Common myeloid progenitor, CD34-positive (primary cell): Measurements from ENCODE around the gene ZMIZ2.

ENCODE experiments used
- CTCF ChIA-PET: fragments of 350-600 bp; sonication (Branson Sonifier 250); formaldehyde crosslinking; loops from one replicate; lab custom pipeline; 2021; ENCODE audit warnings: antibody characterized with exemption; lab: Charles Lee
- POLR2A ChIA-PET: fragments of 350-600 bp; sonication (Branson Sonifier 250); formaldehyde crosslinking; loops from one replicate; lab custom pipeline; 2021; ENCODE audit warnings: antibody characterized with exemption; lab: Charles Lee
- DNase-seq, 3 donors: peaks; one replicate each; pipeline versions ENCODE4 v3.0.0 to v3.0.0-alpha.2; 2013
- H3K27ac ChIP-seq, 2 experiments: 1 replicate in 1 of 2; 2 replicates in 1 of 2; pipeline ENCODE4 v1.7.0; 2013; ENCODE audit warnings: inconsistent platforms in 2 of 2, low read length in 2 of 2, mild to moderate bottlenecking in 2 of 2, low read depth in 1 of 2, moderate library complexity in 1 of 2; ENCODE audit not compliant: severe bottlenecking in 2 of 2, insufficient read depth in 1 of 2, poor library complexity in 1 of 2
- H3K27me3 ChIP-seq, 5 experiments: replicated peaks in 2 of 5; 1 replicate in 3 of 5; 2 replicates in 2 of 5; pipeline versions ENCODE4 v1.6.1 to v1.7.0; 2013; ENCODE audit warnings: low read length in 4 of 5, mild to moderate bottlenecking in 2 of 5, moderate library complexity in 2 of 5, inconsistent platforms in 1 of 5; ENCODE audit not compliant: insufficient read depth in 5 of 5, control insufficient read depth in 4 of 5
- H3K36me3 ChIP-seq, 4 experiments: 1 replicate in 2 of 4; 2 replicates in 2 of 4; pipeline versions ENCODE4 v1.6.1 to v1.7.0; 2013; ENCODE audit warnings: low read length in 3 of 4, control low read depth in 1 of 4, mild to moderate bottlenecking in 1 of 4; ENCODE audit not compliant: control insufficient read depth in 4 of 4, insufficient read depth in 4 of 4
- H3K4me1 ChIP-seq, 4 experiments: 1 replicate in 3 of 4; 2 replicates in 1 of 4; pipeline versions ENCODE4 v1.6.1 to v1.7.1; 2013; ENCODE audit warnings: low read length in 3 of 4, mild to moderate bottlenecking in 3 of 4, control low read depth in 1 of 4, inconsistent platforms in 1 of 4, moderate library complexity in 1 of 4; ENCODE audit not compliant: control insufficient read depth in 4 of 4, insufficient read depth in 4 of 4; ENCODE audit errors: control extremely low read depth in 1 of 4
- H3K4me3 ChIP-seq, 7 experiments: 1 replicate in 4 of 7; 2 replicates in 3 of 7; pipeline versions ENCODE4 v1.5.1 to v1.7.0; 2013; ENCODE audit warnings: mild to moderate bottlenecking in 7 of 7, low read length in 6 of 7, moderate library complexity in 6 of 7, inconsistent platforms in 2 of 7, low read depth in 2 of 7, control low read depth in 1 of 7; ENCODE audit not compliant: insufficient read depth in 4 of 7, control insufficient read depth in 1 of 7; ENCODE audit errors: extremely low read depth in 1 of 7
- H3K9me3 ChIP-seq, 5 experiments: 1 replicate in 4 of 5; 2 replicates in 1 of 5; pipeline versions ENCODE4 v1.6.1 to v1.7.1; 2013; ENCODE audit warnings: low read length in 4 of 5, mild to moderate bottlenecking in 2 of 5, inconsistent platforms in 1 of 5, low read depth in 1 of 5, moderate library complexity in 1 of 5; ENCODE audit not compliant: control insufficient read depth in 4 of 5, insufficient read depth in 2 of 5; ENCODE audit errors: control extremely low read depth in 1 of 5
- WGBS: methylation state at CpG from one replicate; pipeline ENCODE4 v1.1.5; 2013; ENCODE audit not compliant: insufficient coverage; 5-methylcytosine and 5-hydroxymethylcytosine counted together

The ZMIZ2 gene

GRCh38 chr7:44796034-44796503 is 47.4 kb downstream of the ZMIZ2 start:
- H3K27ac ChIP-seq = peak overlapping the region in 1 of 2 experiments; percentile 99
- POLR2A ChIA-PET = interaction anchor here (1.0 to 2.9 kb wide), 2 partner anchors 45 to 52 kb away, joined by 4 to 16 read pairs; partner anchors contain the start of gene H2AZ2
- CTCF ChIA-PET = no interaction called here
- H3K27me3 ChIP-seq = no peaks in the 10 kb centered on the region
- no peak for DNase-seq
- peak overlapping the region; percentile 59 to 98 (median 92) for H3K4me3 ChIP-seq
- no peaks in the 10 kb centered on the region for H3K9me3 ChIP-seq
- WGBS = 0% methylated on average over 58 of the region's 59 CpGs
- H3K4me1 ChIP-seq = peaks cover 10 to 25% (median 22%) of the 10 kb centered on the region in 4 experiments
- H3K36me3 ChIP-seq = peaks cover 5 to 30% (median 17%) of the 10 kb centered on the region in 4 experiments

GRCh38 chr7:44796504-44797328 is 48.1 kb downstream of the ZMIZ2 start, which contains the start of gene PPIA:
Gene PPIA (plus strand): TSS chr7:44796681. CDS start chr7:44796725, 44 bp downstream.
- H3K4me3 ChIP-seq = peak within 1 kb of the TSS; percentile 84 to 98 (median 94)
- peaks cover 7 to 35% (median 20%) of the 10 kb centered on the region in 4 experiments for H3K36me3 ChIP-seq
- WGBS = under 1% methylated on average over 72 of the region's 99 CpGs
- H3K27me3 ChIP-seq = no peaks in the 10 kb centered on the region
- no peaks in the 10 kb centered on the region for H3K9me3 ChIP-seq
- POLR2A ChIA-PET = interaction anchor here (0.6 to 2.9 kb wide), 7 partner anchors 28 to 215 kb away, joined by 3 to 16 read pairs (median 4); partner anchors contain the start of genes H2AZ2 and TMED4
- CTCF ChIA-PET = no interaction called here
- H3K27ac ChIP-seq = peak within 1 kb of the TSS; percentile 97 to 99
- peak; percentile 98 to 99 (median 98) for DNase-seq
- H3K4me1 ChIP-seq = peaks cover 10 to 25% (median 22%) of the 10 kb centered on the region in 4 experiments

GRCh38 chr7:44797329-44798258 is 48.9 kb downstream of the ZMIZ2 start:
- WGBS = 1% methylated on average over 15 of the region's 26 CpGs
- POLR2A ChIA-PET = interaction anchor here (0.5 to 2.9 kb wide), 6 partner anchors 29 to 786 kb away, joined by 3 to 16 read pairs (median 4); partner anchors contain the start of genes H2AZ2 and PURB

GRCh38 chr7:44798649-44799305 is 50.1 kb downstream of the ZMIZ2 start:
- DNase-seq = no peak
- ChIA-PET POLR2A (interaction anchor here (1.0 to 2.9 kb wide), 2 partner anchors 49 to 87 kb away, joined by 3 to 16 read pairs; partner anchors contain the start of genes H2AZ2 and PURB), CTCF (interaction anchor here (0.6 to 1.5 kb wide), 9 partner anchors 9 to 337 kb away, joined by 3 to 7 read pairs (median 3); no protein-coding TSS in a partner anchor)
- H3K4me3 ChIP-seq = peak overlapping the region in 5 of 7 experiments; percentile 5 to 98 (median 95)
- peaks cover 16 to 54% (median 37%) of the 10 kb centered on the region in 4 experiments for H3K36me3 ChIP-seq
- no peaks in the 10 kb centered on the region for H3K9me3 ChIP-seq
- peak overlapping the region; percentile 36 to 99 for H3K27ac ChIP-seq
- peaks cover 10 to 25% (median 22%) of the 10 kb centered on the region in 4 experiments for H3K4me1 ChIP-seq
- 22% methylated on average over 1 of the region's 2 CpGs for WGBS
- no peaks in the 10 kb centered on the region for H3K27me3 ChIP-seq

More at GRCh38 chr7:44797329-44798258, 48.9 kb downstream of the ZMIZ2 start:
- Histone ChIP-seq H3K36me3 (peaks cover 13 to 42% (median 28%) of the 10 kb centered on the region in 4 experiments), H3K27ac (peak overlapping the region; percentile 97 to 99), H3K4me1 (peaks cover 10 to 25% (median 22%) of the 10 kb centered on the region in 4 experiments), H3K9me3 (no peaks in the 10 kb centered on the region), H3K4me3 (peak overlapping the region; percentile 84 to 98 (median 94)), H3K27me3 (no peaks in the 10 kb centered on the region)
- CTCF ChIA-PET = interaction anchor here (0.6 to 1.5 kb wide), 8 partner anchors 11 to 338 kb away, joined by 3 to 7 read pairs (median 3); no protein-coding TSS in a partner anchor
- DNase-seq = peak; percentile 90 to 94 (median 92)

- Histone ChIP-seq H3K36me3 (peaks cover 16 to 56% (median 40%) of the 10 kb centered on the region in 4 experiments), H3K4me1 (peaks cover 10 to 25% (median 22%) of the 10 kb centered on the region in 4 experiments), H3K9me3 (no peaks in the 10 kb centered on the region), H3K27me3 (no peaks in the 10 kb centered on the region), H3K4me3 (no peak overlapping the region), H3K27ac (no peak overlapping the region)
- WGBS = no CpG with 5 or more reads among the region's 4 CpGs
- CTCF ChIA-PET = interaction anchor here (0.5 to 1.3 kb wide), 5 partner anchors 10 to 270 kb away, joined by 3 to 4 read pairs (median 3); no protein-coding TSS in a partner anchor
- POLR2A ChIA-PET = no interaction called here
- DNase-seq = no peak
Observed at GRCh38 chr7:44799939-44800338, 51.3 kb downstream of the ZMIZ2 start.
